ENCODE measurements around the gene SLC25A14. TPM values are rescaled to one million over a fixed set of nuclear protein-coding genes. Genes with fewer than 3 reads are reported as not detected.

SLC25A14 gene
- polyA plus RNA-seq, 1 donor from 2014 or later: 150 TPM

GRCh38 chrX:130296297-130296678, 43.4 kb upstream of the SLC25A14 start:
- H2AFZ ChIP-seq (ENCODE audit: low read depth, low read length): no peak overlapping the region
- no peak for TF ChIP-seq MXI1 (conservative IDR thresholded peaks at IDR 0.05; ENCODE audit: poor library complexity, severe bottlenecking)
- TF ChIP-seq EP300 (conservative IDR thresholded peaks at IDR 0.05; ENCODE audit: poor library complexity, severe bottlenecking): no peak
- no peak for TF ChIP-seq RAD21 (conservative IDR thresholded peaks at IDR 0.05)
- TF ChIP-seq SMC3 (conservative IDR thresholded peaks at IDR 0.05; ENCODE audit: poor library complexity): no peak
- TF ChIP-seq POLR2AphosphoS5 (IDR thresholded peaks at IDR 0.05): no peak
- TF ChIP-seq TAF1 (IDR thresholded peaks at IDR 0.05; ENCODE audit: low read depth): no peak
- TF ChIP-seq EZH2 (IDR thresholded peaks at IDR 0.05; ENCODE audit: borderline replicate concordance, insufficient read depth, low read length, poor library complexity, severe bottlenecking): no peak
- no peak for TF ChIP-seq REST (IDR thresholded peaks at IDR 0.05; ENCODE audit: borderline replicate concordance)
- no peak overlapping the region for H3K4me2 ChIP-seq (ENCODE audit: low read length)
- H3K4me3 ChIP-seq (ENCODE audit: low read length): no peak overlapping the region
- H3K9me2 ChIP-seq (ENCODE audit: insufficient read depth, low read length): no peaks in the 10 kb centered on the region
- no peaks in the 10 kb centered on the region for H3K36me3 ChIP-seq (ENCODE audit: insufficient read depth, low read length)
- no peaks in the 10 kb centered on the region for H4K20me1 ChIP-seq (ENCODE audit: insufficient read depth)
- no peak overlapping the region for H3K27ac ChIP-seq (ENCODE audit: low read length)
- H3K9ac ChIP-seq (ENCODE audit: low read length): no peak overlapping the region
- no peaks in the 10 kb centered on the region for H3F3A ChIP-seq (ENCODE audit: insufficient read depth, low read length, poor library complexity, severe bottlenecking)
- no peaks in the 10 kb centered on the region for H3K9me3 ChIP-seq (ENCODE audit: low read length)
- no peaks in the 10 kb centered on the region for H3K27me3 ChIP-seq (ENCODE audit: insufficient read depth, low read depth, low read length)
- no peaks in the 10 kb centered on the region for H3K79me2 ChIP-seq (replicated peaks; ENCODE audit: insufficient read depth, low read length)

- no peak overlapping the region for H3K9ac ChIP-seq (ENCODE audit: low read length)
Measured at GRCh38 chrX:130296743-130297142, 43.0 kb upstream of the SLC25A14 start.

GRCh38 chrX:130299279-130300009, 40.3 kb upstream of the SLC25A14 start:
- Histone ChIP-seq H4K20me1 (ENCODE audit: insufficient read depth) (no peaks in the 10 kb centered on the region), H3K27me3 (ENCODE audit: insufficient read depth, low read depth, low read length) (no peaks in the 10 kb centered on the region), H3K9ac (ENCODE audit: low read length) (no peak overlapping the region)

More at GRCh38 chrX:130296743-130297142, 43.0 kb upstream of the SLC25A14 start:
- H4K20me1 ChIP-seq (ENCODE audit: insufficient read depth): no peaks in the 10 kb centered on the region
- H3K9me3 ChIP-seq (ENCODE audit: low read length): no peaks in the 10 kb centered on the region
- no peak overlapping the region for H3K4me2 ChIP-seq (ENCODE audit: low read length)
- no peaks in the 10 kb centered on the region for H3F3A ChIP-seq (ENCODE audit: insufficient read depth, low read length, poor library complexity, severe bottlenecking)
- H3K27ac ChIP-seq (ENCODE audit: low read length): no peak overlapping the region
- H3K4me3 ChIP-seq (ENCODE audit: low read length): no peak overlapping the region
- H3K27me3 ChIP-seq (ENCODE audit: insufficient read depth, low read depth, low read length): no peaks in the 10 kb centered on the region
- H3K9me2 ChIP-seq (ENCODE audit: insufficient read depth, low read length): no peaks in the 10 kb centered on the region
- H3K79me2 ChIP-seq (replicated peaks; ENCODE audit: insufficient read depth, low read length): no peaks in the 10 kb centered on the region
- no peaks in the 10 kb centered on the region for H3K36me3 ChIP-seq (ENCODE audit: insufficient read depth, low read length)
- H2AFZ ChIP-seq (ENCODE audit: low read depth, low read length): no peak overlapping the region
- no peak for TF ChIP-seq RAD21 (conservative IDR thresholded peaks at IDR 0.05)
- no peak for TF ChIP-seq SMC3 (conservative IDR thresholded peaks at IDR 0.05; ENCODE audit: poor library complexity)

More at GRCh38 chrX:130299279-130300009, 40.3 kb upstream of the SLC25A14 start:
- TF ChIP-seq CTCF (IDR thresholded peaks at IDR 0.05; ENCODE audit: poor library complexity, severe bottlenecking) (no peak), POLR2AphosphoS5 (IDR thresholded peaks at IDR 0.05) (no peak), REST (IDR thresholded peaks at IDR 0.05; ENCODE audit: borderline replicate concordance) (no peak), RAD21 (conservative IDR thresholded peaks at IDR 0.05) (no peak), TAF1 (IDR thresholded peaks at IDR 0.05; ENCODE audit: low read depth) (no peak), SMC3 (conservative IDR thresholded peaks at IDR 0.05; ENCODE audit: poor library complexity) (no peak), EP300 (conservative IDR thresholded peaks at IDR 0.05; ENCODE audit: poor library complexity, severe bottlenecking) (no peak)
- no peak overlapping the region for H2AFZ ChIP-seq (ENCODE audit: low read depth, low read length)
- no peaks in the 10 kb centered on the region for H3K9me3 ChIP-seq (ENCODE audit: low read length)
- no peaks in the 10 kb centered on the region for H3K79me2 ChIP-seq (replicated peaks; ENCODE audit: insufficient read depth, low read length)
- no peak overlapping the region for H3K4me3 ChIP-seq (ENCODE audit: low read length)
- no peak overlapping the region for H3K4me2 ChIP-seq (ENCODE audit: low read length)
- no peaks in the 10 kb centered on the region for H3K36me3 ChIP-seq (ENCODE audit: insufficient read depth, low read length)
- no peaks in the 10 kb centered on the region for H3K9me2 ChIP-seq (ENCODE audit: insufficient read depth, low read length)
- H3K27ac ChIP-seq (ENCODE audit: low read length): no peak overlapping the region
- H3F3A ChIP-seq (ENCODE audit: insufficient read depth, low read length, poor library complexity, severe bottlenecking): no peaks in the 10 kb centered on the region

All from neural cell (in vitro differentiated cells).